ENCODE measurements around the gene YAP1.

DNA sequence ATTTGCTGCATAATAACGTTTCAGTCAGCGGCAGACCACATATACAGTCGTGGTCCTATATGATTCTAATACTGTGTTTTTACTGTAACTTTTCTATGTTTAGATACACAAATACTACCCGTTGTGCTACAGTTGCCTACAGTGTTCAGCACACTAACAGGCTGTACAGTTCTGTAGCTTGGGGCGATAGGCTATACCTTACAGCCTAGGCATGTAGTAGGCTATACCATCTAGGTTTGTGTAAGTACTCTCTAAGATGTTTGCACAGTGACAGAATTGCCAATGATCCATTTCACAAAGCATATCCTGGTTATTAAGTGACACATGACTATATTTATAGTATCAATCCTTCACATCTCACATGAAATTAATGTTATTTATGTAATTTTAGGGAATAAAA, 78.2 kb downstream of the YAP1 start:
- TF ChIP-seq, protein P1, sequence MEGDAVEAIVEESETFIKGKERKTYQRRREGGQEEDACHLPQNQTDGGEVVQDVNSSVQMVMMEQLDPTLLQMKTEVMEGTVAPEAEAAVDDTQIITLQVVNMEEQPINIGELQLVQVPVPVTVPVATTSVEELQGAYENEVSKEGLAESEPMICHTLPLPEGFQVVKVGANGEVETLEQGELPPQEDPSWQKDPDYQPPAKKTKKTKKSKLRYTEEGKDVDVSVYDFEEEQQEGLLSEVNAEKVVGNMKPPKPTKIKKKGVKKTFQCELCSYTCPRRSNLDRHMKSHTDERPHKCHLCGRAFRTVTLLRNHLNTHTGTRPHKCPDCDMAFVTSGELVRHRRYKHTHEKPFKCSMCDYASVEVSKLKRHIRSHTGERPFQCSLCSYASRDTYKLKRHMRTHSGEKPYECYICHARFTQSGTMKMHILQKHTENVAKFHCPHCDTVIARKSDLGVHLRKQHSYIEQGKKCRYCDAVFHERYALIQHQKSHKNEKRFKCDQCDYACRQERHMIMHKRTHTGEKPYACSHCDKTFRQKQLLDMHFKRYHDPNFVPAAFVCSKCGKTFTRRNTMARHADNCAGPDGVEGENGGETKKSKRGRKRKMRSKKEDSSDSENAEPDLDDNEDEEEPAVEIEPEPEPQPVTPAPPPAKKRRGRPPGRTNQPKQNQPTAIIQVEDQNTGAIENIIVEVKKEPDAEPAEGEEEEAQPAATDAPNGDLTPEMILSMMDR (IDR thresholded peaks at IDR 0.05) = no peak
- no peak for TF ChIP-seq POLR2A (IDR thresholded peaks at IDR 0.05)
- no peak for TF ChIP-seq POLR2AphosphoS5 (IDR thresholded peaks at IDR 0.05)
